ENCODE measurements around the gene MBP.

DNA sequence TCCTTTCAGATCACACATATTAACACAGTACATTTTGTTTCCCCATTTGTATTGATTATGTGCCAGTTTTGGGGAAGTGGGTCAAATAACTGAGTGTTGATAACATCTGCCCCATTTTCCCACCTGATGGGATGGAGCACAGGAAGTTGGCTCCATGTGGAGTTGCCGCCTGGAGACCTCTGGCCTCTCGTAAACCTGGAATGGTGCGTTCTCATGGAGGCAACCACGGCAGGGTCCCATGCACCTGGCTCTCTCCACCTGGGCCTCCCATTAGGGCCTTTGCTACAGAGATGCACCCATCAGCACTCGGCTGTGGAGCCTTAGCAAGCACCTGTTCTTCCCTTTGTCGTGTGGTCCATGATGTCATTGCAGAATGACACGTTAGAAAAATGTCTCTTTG is 130.6 kb downstream of the MBP start:
- TF ChIP-seq POLR2A (IDR thresholded peaks at IDR 0.05) = no peak
- TF ChIP-seq, protein P1, sequence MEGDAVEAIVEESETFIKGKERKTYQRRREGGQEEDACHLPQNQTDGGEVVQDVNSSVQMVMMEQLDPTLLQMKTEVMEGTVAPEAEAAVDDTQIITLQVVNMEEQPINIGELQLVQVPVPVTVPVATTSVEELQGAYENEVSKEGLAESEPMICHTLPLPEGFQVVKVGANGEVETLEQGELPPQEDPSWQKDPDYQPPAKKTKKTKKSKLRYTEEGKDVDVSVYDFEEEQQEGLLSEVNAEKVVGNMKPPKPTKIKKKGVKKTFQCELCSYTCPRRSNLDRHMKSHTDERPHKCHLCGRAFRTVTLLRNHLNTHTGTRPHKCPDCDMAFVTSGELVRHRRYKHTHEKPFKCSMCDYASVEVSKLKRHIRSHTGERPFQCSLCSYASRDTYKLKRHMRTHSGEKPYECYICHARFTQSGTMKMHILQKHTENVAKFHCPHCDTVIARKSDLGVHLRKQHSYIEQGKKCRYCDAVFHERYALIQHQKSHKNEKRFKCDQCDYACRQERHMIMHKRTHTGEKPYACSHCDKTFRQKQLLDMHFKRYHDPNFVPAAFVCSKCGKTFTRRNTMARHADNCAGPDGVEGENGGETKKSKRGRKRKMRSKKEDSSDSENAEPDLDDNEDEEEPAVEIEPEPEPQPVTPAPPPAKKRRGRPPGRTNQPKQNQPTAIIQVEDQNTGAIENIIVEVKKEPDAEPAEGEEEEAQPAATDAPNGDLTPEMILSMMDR (IDR thresholded peaks at IDR 0.05 in 8 of 11, conservative IDR thresholded peaks at IDR 0.05 in 3 of 11) = no peak

Data from spleen (tissue), 7 donors.